Measurements from ENCODE around the gene TCEA2. TPM values are rescaled to one million over a fixed set of nuclear protein-coding genes. Genes with fewer than 3 reads are reported as not detected.

The TCEA2 gene
- total and polyA plus RNA-seq, 2 of the 13 experiments (the other 11 are each of a cell fraction or from before 2014, with no cell fraction given): 28.1 to 33.7 TPM

GRCh38 chr20:64024141-64024990, 38.6 kb upstream of the TCEA2 start (continued):
- TF ChIP-seq ZNF292 (CRISPR knock-in tag; IDR thresholded peaks at IDR 0.05; ENCODE audit: borderline replicate concordance, low read depth): peak; percentile 45; the same call in 1 of the 2 replicates
- TF ChIP-seq ATF4 (CRISPR knock-in tag; IDR thresholded peaks at IDR 0.05): peak in 1 of 2 experiments; percentile 57; a peak in 1 of 4 replicates
- no peak for TF ChIP-seq ZNF512 (CRISPR knock-in tag; IDR thresholded peaks at IDR 0.05)
- 0 out of 2 replicates have a peak, but pooled peaks have one; percentile 54 for TF ChIP-seq JUN (CRISPR knock-in tag; IDR thresholded peaks at IDR 0.05)
- TF ChIP-seq SP2 (CRISPR knock-in tag; IDR thresholded peaks at IDR 0.05): no peak
- no peak for TF ChIP-seq SRSF9 (IDR thresholded peaks at IDR 0.05; ENCODE audit: borderline replicate concordance, insufficient read depth, low read depth, low read length, poor library complexity, severe bottlenecking)
- TF ChIP-seq ZNF232 (CRISPR knock-in tag; IDR thresholded peaks at IDR 0.05; ENCODE audit: borderline replicate concordance): no peak
- TF ChIP-seq, protein P1, sequence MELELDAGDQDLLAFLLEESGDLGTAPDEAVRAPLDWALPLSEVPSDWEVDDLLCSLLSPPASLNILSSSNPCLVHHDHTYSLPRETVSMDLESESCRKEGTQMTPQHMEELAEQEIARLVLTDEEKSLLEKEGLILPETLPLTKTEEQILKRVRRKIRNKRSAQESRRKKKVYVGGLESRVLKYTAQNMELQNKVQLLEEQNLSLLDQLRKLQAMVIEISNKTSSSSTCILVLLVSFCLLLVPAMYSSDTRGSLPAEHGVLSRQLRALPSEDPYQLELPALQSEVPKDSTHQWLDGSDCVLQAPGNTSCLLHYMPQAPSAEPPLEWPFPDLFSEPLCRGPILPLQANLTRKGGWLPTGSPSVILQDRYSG (CRISPR knock-in tag; IDR thresholded peaks at IDR 0.05): no peak
- no peak for TF ChIP-seq ZNF589 (CRISPR knock-in tag; conservative IDR thresholded peaks at IDR 0.05)
- 0 out of 2 replicates have a peak, but pooled peaks have one; percentile 5 for TF ChIP-seq FOXO4 (CRISPR knock-in tag; conservative IDR thresholded peaks at IDR 0.05)
- TF ChIP-seq TCF7L2 (IDR thresholded peaks at IDR 0.05; ENCODE audit: low read depth, low read length): peak; percentile 79; the same call in 1 of the 2 replicates
- TF ChIP-seq ARHGAP35 (CRISPR knock-in tag; IDR thresholded peaks at IDR 0.05; ENCODE audit: borderline replicate concordance): peak; percentile 82; the same call in 1 of the 2 replicates
- TF ChIP-seq TBX2 (CRISPR knock-in tag; IDR thresholded peaks at IDR 0.05; ENCODE audit: borderline replicate concordance): peak; percentile 93
- TF ChIP-seq SAFB2 (CRISPR knock-in tag; IDR thresholded peaks at IDR 0.05; ENCODE audit: borderline replicate concordance, low read depth): peak; percentile 93
- peak; percentile 64 to 89 for TF ChIP-seq REST (IDR thresholded peaks at IDR 0.05; ENCODE audit: borderline replicate concordance in 1 of 2, low read depth in 1 of 2, low read length in 2 of 2)
- TF ChIP-seq, protein P2, sequence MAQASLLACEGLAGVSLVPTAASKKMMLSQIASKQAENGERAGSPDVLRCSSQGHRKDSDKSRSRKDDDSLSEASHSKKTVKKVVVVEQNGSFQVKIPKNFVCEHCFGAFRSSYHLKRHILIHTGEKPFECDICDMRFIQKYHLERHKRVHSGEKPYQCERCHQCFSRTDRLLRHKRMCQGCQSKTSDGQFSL (CRISPR knock-in tag; IDR thresholded peaks at IDR 0.05): no peak; the same call in 1 of the 2 replicates
- no peak for TF ChIP-seq ZZZ3 (CRISPR knock-in tag; IDR thresholded peaks at IDR 0.05; ENCODE audit: borderline replicate concordance)
